HCEC 1CT (cell line): ENCODE data around the gene DYNC2I2.

Experiments used
- DNase-seq: peaks from one replicate; pipeline ENCODE4 v3.0.0-alpha.2; 2017

Gene DYNC2I2

GRCh38 chr9:128635266-128636023 is 21.2 kb downstream of the DYNC2I2 start:
- DNase-seq, result peak; percentile 97

GRCh38 chr9:128634651-128635262 is 21.9 kb downstream of the DYNC2I2 start:
- no peak for DNase-seq

- no peak for DNase-seq
Measured at GRCh38 chr9:128634111-128634510, 22.5 kb downstream of the DYNC2I2 start.

GRCh38 chr9:128633601-128634000 is 23.0 kb downstream of the DYNC2I2 start:
- DNase-seq, result no peak

- no peak for DNase-seq
Measured at GRCh38 chr9:128633057-128633456, 23.6 kb downstream of the DYNC2I2 start.

GRCh38 chr9:128632486-128632885 is 24.2 kb downstream of the DYNC2I2 start:
- no peak for DNase-seq

- no peak for DNase-seq
Measured at GRCh38 chr9:128632066-128632465, 24.6 kb downstream of the DYNC2I2 start.

- no peak for DNase-seq
Measured at GRCh38 chr9:128631636-128632035, 25.0 kb downstream of the DYNC2I2 start.

GRCh38 chr9:128629852-128630545 is 26.6 kb downstream of the DYNC2I2 start:
- DNase-seq, result no peak

GRCh38 chr9:128629136-128629535 is 27.5 kb downstream of the DYNC2I2 start:
- DNase-seq, result no peak

GRCh38 chr9:128628471-128629048 is 28.1 kb downstream of the DYNC2I2 start:
- no peak for DNase-seq

- no peak for DNase-seq
Measured at GRCh38 chr9:128627906-128628305, 28.7 kb downstream of the DYNC2I2 start.

GRCh38 chr9:128627127-128627715 is 29.4 kb downstream of the DYNC2I2 start:
- DNase-seq, result no peak

- no peak for DNase-seq
Measured at GRCh38 chr9:128626181-128626580, 30.5 kb downstream of the DYNC2I2 start.

- no peak for DNase-seq
Measured at GRCh38 chr9:128625391-128626146, 31.1 kb downstream of the DYNC2I2 start.

GRCh38 chr9:128624566-128624965 is 32.1 kb downstream of the DYNC2I2 start:
- no peak for DNase-seq

GRCh38 chr9:128621730-128622455 is 34.8 kb downstream of the DYNC2I2 start:
- no peak for DNase-seq

- no peak for DNase-seq
Measured at GRCh38 chr9:128619779-128620178, 36.9 kb downstream of the DYNC2I2 start.

- no peak for DNase-seq
Measured at GRCh38 chr9:128619127-128619526, 37.5 kb downstream of the DYNC2I2 start.

- DNase-seq, result no peak
Measured at GRCh38 chr9:128617943-128618342, 38.7 kb downstream of the DYNC2I2 start.

- DNase-seq, result no peak
Measured at GRCh38 chr9:128615571-128615970, 41.1 kb downstream of the DYNC2I2 start.

- no peak for DNase-seq
Measured at GRCh38 chr9:128614728-128615127, 41.9 kb downstream of the DYNC2I2 start.
